H1 (cell line): ENCODE data around the gene SCAF1. TPM values are rescaled to one million over a fixed set of nuclear protein-coding genes. Genes with fewer than 3 reads are reported as not detected.

Experiments
- CTCF ChIA-PET: fragments of 300-600 bp; sonication (Branson Sonifier 250); formaldehyde crosslinking; loops from one replicate; lab custom pipeline; 2021; ENCODE audit not compliant: partially characterized antibody; lab: Charles Lee
- POLR2A ChIA-PET: fragments of 300-600 bp; sonication (Branson Sonifier 250); formaldehyde crosslinking; loops from one replicate; lab custom pipeline; 2021; ENCODE audit warnings: inconsistent platforms; ENCODE audit not compliant: partially characterized antibody; lab: Charles Lee
- DNase-seq, 2 experiments: peaks; one replicate each; pipeline versions ENCODE4 v3.0.0 to v3.0.0-alpha.2; 2010 to 2022; ENCODE audit warnings: low spot score in 2 of 2, low read depth in 1 of 2, mixed read lengths in 1 of 2
- FAIRE-seq: peaks from 2 replicates; lab custom pipeline; 2011; peaks lifted over from hg19 to GRCh38; lab: Jason Lieb, UNC
- H2AFZ ChIP-seq: 2 replicates; pipeline ENCODE4 v1.8.1; 2012; ENCODE audit warnings: low read length, inconsistent platforms
- H2AK5ac ChIP-seq: 2 replicates; pipeline ENCODE4 v1.6.1; 2013; ENCODE audit warnings: low read depth, low read length
- H2BK120ac ChIP-seq: replicated peaks from 2 replicates; pipeline ENCODE3; 2013; ENCODE audit warnings: low read depth, low read length, inconsistent platforms
- H2BK12ac ChIP-seq: 2 replicates; pipeline ENCODE4 v1.6.1; 2013; ENCODE audit warnings: low read depth, low read length
- H2BK15ac ChIP-seq: 2 replicates; pipeline ENCODE4 v1.6.1; 2013; ENCODE audit warnings: low read length
- H2BK20ac ChIP-seq: 2 replicates; pipeline ENCODE4 v1.6.1; 2013; ENCODE audit warnings: low read length
- H2BK5ac ChIP-seq: 2 replicates; pipeline ENCODE4 v1.6.1; 2013; ENCODE audit warnings: low read depth, low read length
- H3K14ac ChIP-seq: 2 replicates; pipeline ENCODE4 v1.6.1; 2013; ENCODE audit warnings: inconsistent platforms; ENCODE audit not compliant: insufficient read length
- H3K18ac ChIP-seq: 2 replicates; pipeline ENCODE4 v1.6.1; 2013; ENCODE audit warnings: low read length; ENCODE audit errors: extremely low read depth
- H3K23ac ChIP-seq: 2 replicates; pipeline ENCODE4 v1.6.1; 2013; ENCODE audit warnings: inconsistent platforms; ENCODE audit not compliant: insufficient read length
- H3K23me2 ChIP-seq: 2 replicates; pipeline ENCODE4 v1.6.1; 2013; ENCODE audit warnings: low read depth, low read length
- H3K27ac ChIP-seq: 2 replicates; pipeline ENCODE4 v1.6.1; 2011; ENCODE audit warnings: low read depth, low read length, inconsistent platforms
- H3K27me3 ChIP-seq, 4 experiments: replicated peaks in 1 of 4; 1 replicate in 1 of 4; 2 replicates in 3 of 4; pipeline versions ENCODE4 v1.6.1 to v1.8.1; 2011 to 2013; ENCODE audit warnings: low read length in 3 of 4, mild to moderate bottlenecking in 3 of 4, inconsistent platforms in 2 of 4, mixed read lengths in 2 of 4, moderate library complexity in 1 of 4; ENCODE audit not compliant: control insufficient read depth in 3 of 4, insufficient read depth in 3 of 4; ENCODE audit errors: extremely low read depth in 1 of 4
- H3K36me3 ChIP-seq, 4 experiments: 2 replicates each; pipeline versions ENCODE4 v1.6.1 to v1.8.1; 2011 to 2013; ENCODE audit warnings: mild to moderate bottlenecking in 4 of 4, low read length in 3 of 4, moderate library complexity in 2 of 4, control low read depth in 1 of 4, inconsistent platforms in 1 of 4; ENCODE audit not compliant: insufficient read depth in 4 of 4, control insufficient read depth in 2 of 4
- H3K4ac ChIP-seq: replicated peaks from 2 replicates; pipeline ENCODE3; 2013; ENCODE audit warnings: low read length, low read depth, mixed read lengths, inconsistent platforms; ENCODE audit not compliant: insufficient read length
- H3K4me1 ChIP-seq, 4 experiments: replicated peaks in 1 of 4; 1 replicate in 1 of 4; 2 replicates in 3 of 4; pipeline versions ENCODE4 v1.6.1 to v1.8.1; 2011 to 2013; ENCODE audit warnings: low read length in 3 of 4, inconsistent platforms in 2 of 4, mixed read lengths in 1 of 4; ENCODE audit not compliant: insufficient read depth in 4 of 4, control insufficient read depth in 3 of 4
- H3K4me2 ChIP-seq, 2 experiments: 2 replicates each; pipeline versions ENCODE4 v1.6.1 to v1.8.1; 2011 to 2013; ENCODE audit warnings: low read depth in 2 of 2, low read length in 2 of 2, control low read depth in 1 of 2, inconsistent platforms in 1 of 2, mild to moderate bottlenecking in 1 of 2; ENCODE audit not compliant: insufficient read depth in 1 of 2
- H3K4me3 ChIP-seq, 4 experiments: fragments of 200-600, 300-600 bp in 1 of 4; sonication (generic), shearing (Covaris generic), sonication (Bioruptor Twin) in 1 of 4; 2 replicates each; pipeline versions ENCODE4 v1.5.1 to v1.8.1; 2011 to 2016; ENCODE audit warnings: low read length in 4 of 4, low read depth in 3 of 4, control low read depth in 2 of 4, inconsistent platforms in 2 of 4, mild to moderate bottlenecking in 2 of 4, mixed read lengths in 1 of 4, moderate library complexity in 1 of 4; ENCODE audit not compliant: insufficient read depth in 2 of 4; ENCODE audit errors: extremely low read depth in 1 of 4
- H3K56ac ChIP-seq: replicated peaks from 2 replicates; pipeline ENCODE3; 2013; ENCODE audit warnings: low read depth, mild to moderate bottlenecking, mixed read lengths, low read length, inconsistent platforms; ENCODE audit not compliant: insufficient read length
- H3K79me1 ChIP-seq: 2 replicates; pipeline ENCODE4 v1.6.1; 2013; ENCODE audit warnings: low read depth, low read length, control low read depth
- H3K79me2 ChIP-seq, 2 experiments: 2 replicates each; pipeline versions ENCODE4 v1.6.1 to v1.8.1; 2012 to 2013; ENCODE audit warnings: low read length in 2 of 2, mild to moderate bottlenecking in 2 of 2, inconsistent platforms in 1 of 2; ENCODE audit not compliant: insufficient read depth in 2 of 2, control insufficient read depth in 1 of 2
- H3K9ac ChIP-seq, 4 experiments: replicated peaks in 1 of 4; 1 replicate in 1 of 4; 2 replicates in 3 of 4; pipeline versions ENCODE4 v1.6.1 to v1.8.1; 2011 to 2013; ENCODE audit warnings: low read depth in 3 of 4, low read length in 3 of 4, control low read depth in 2 of 4, mild to moderate bottlenecking in 2 of 4, moderate library complexity in 2 of 4, inconsistent platforms in 1 of 4; ENCODE audit errors: extremely low read depth in 1 of 4
- H3K9me3 ChIP-seq, 2 experiments: 2 replicates each; pipeline versions ENCODE4 v1.6.1 to v1.8.1; 2012 to 2013; ENCODE audit warnings: mild to moderate bottlenecking in 2 of 2, moderate library complexity in 2 of 2, control low read depth in 1 of 2, inconsistent platforms in 1 of 2, low read depth in 1 of 2, low read length in 1 of 2, mixed read lengths in 1 of 2; ENCODE audit not compliant: insufficient read depth in 2 of 2
- H4K20me1 ChIP-seq, 2 experiments: replicated peaks in 1 of 2; 2 replicates each; pipeline versions ENCODE3 to v1.8.1; 2011 to 2013; ENCODE audit warnings: inconsistent platforms in 2 of 2, low read length in 2 of 2, mild to moderate bottlenecking in 1 of 2; ENCODE audit not compliant: insufficient read depth in 2 of 2, control insufficient read depth in 1 of 2
- H4K5ac ChIP-seq: 2 replicates; pipeline ENCODE4 v1.6.1; 2013; ENCODE audit warnings: low read length, low read depth, mixed read lengths, inconsistent platforms; ENCODE audit not compliant: insufficient read length
- H4K8ac ChIP-seq: 2 replicates; pipeline ENCODE4 v1.8.0; 2013; ENCODE audit warnings: mild to moderate bottlenecking, moderate library complexity, low read length, inconsistent platforms; ENCODE audit not compliant: insufficient read depth; ENCODE audit errors: extremely low read depth
- H4K91ac ChIP-seq: replicated peaks from 2 replicates; pipeline ENCODE3; 2013; ENCODE audit warnings: low read length, mixed read lengths, inconsistent platforms; ENCODE audit not compliant: insufficient read length
- CREB1 ChIP-seq: IDR thresholded peaks from 2 replicates; pipeline ENCODE4 v1.6.1; 2012; ENCODE audit warnings: inconsistent platforms
- FOSL1 ChIP-seq: IDR thresholded peaks from 2 replicates; pipeline ENCODE4 v1.6.1; 2011; ENCODE audit warnings: mild to moderate bottlenecking, low read depth, low read length, moderate library complexity; ENCODE audit not compliant: insufficient read depth
- POLR2AphosphoS5 ChIP-seq: IDR thresholded peaks from 2 replicates; pipeline ENCODE4 v1.6.1; 2011; ENCODE audit warnings: low read depth, low read length
- WGBS, 2 experiments: shearing (Covaris generic) in 1 of 2; methylation state at CpG; one replicate each; pipeline versions ENCODE4 v1.1.6 to v1.1.7; 2013 to 2015; ENCODE audit warnings: low lambda C conversion rate in 2 of 2, mixed read lengths in 2 of 2, inconsistent platforms in 1 of 2, low coverage in 1 of 2, missing lambda C conversion rate in 1 of 2; ENCODE audit not compliant: insufficient replicate concordance in 2 of 2, insufficient coverage in 1 of 2, insufficient read length in 1 of 2; ENCODE audit errors: extremely low coverage in 1 of 2, missing lambda C conversion rate in 1 of 2; 5-methylcytosine and 5-hydroxymethylcytosine counted together
- polyA plus RNA-seq, 7 experiments: library from polyadenylated mRNA; depleted of rRNA in 3 of 7; stranded (reverse) in 5 of 7; unstranded in 2 of 7; fragments of >200 nt in 5 of 7; fragments of 200-250 nt in 2 of 7; gene quantifications; 1 replicate in 5 of 7; 2 replicates in 1 of 7; 4 replicates in 1 of 7; pipeline versions ENCODE4 v1.2.1 to v1.2.3, GENCODE V29; 2011 to 2013; ENCODE audit warnings: missing spikeins in 2 of 7, mixed read lengths in 2 of 7
- total RNA-seq: library from RNA; stranded (reverse); fragmentation: NEBNext Ultra II Directional; extraction: Animal tissue kit (Norgen Biotek cat#: 25700); gene quantifications from 2 replicates; pipeline ENCODE4 v1.2.1, GENCODE V29; 2021

Gene SCAF1
- total and polyA plus RNA-seq, 2 of the 8 experiments (the other 6 are each of a cell fraction or from before 2014, with no cell fraction given) = 9.7 to 81.7 TPM

GRCh38 chr19:49656456-49657109 is 14.6 kb downstream of the SCAF1 start:
- POLR2A ChIA-PET = interaction anchor here (0.7 to 18.0 kb wide), 10 partner anchors 8 to 76 kb away, joined by 3 to 275 read pairs (median 6); partner anchors contain the start of genes BCL2L12, IRF3, NOSIP and PRMT1

More at GRCh38 chr19:49656456-49657109, 14.6 kb downstream of the SCAF1 start:
- DNase-seq (no peak), FAIRE-seq (no peak)
- H2AFZ ChIP-seq = no peak overlapping the region
- no peak overlapping the region for H3K27ac ChIP-seq
- H3K14ac ChIP-seq = no peak overlapping the region
- H3K4me3 ChIP-seq = no peak overlapping the region
- no peak overlapping the region for H3K23ac ChIP-seq
- H2AK5ac ChIP-seq = no peak overlapping the region
- peak overlapping the region in 1 of 4 experiments; percentile 27; a peak in 1 of 7 replicates for H3K9ac ChIP-seq
- H3K18ac ChIP-seq = no peak overlapping the region; the same call in 1 of the 2 replicates
- no peaks in the 10 kb centered on the region for H3K79me2 ChIP-seq
- no peak overlapping the region for H4K5ac ChIP-seq
- no peak overlapping the region for H3K4ac ChIP-seq
- no peaks in the 10 kb centered on the region; the same call in 1 of the 2 replicates for H3K23me2 ChIP-seq
- H3K36me3 ChIP-seq = peaks cover 20 to 79% (median 59%) of the 10 kb centered on the region in 4 experiments; a peak in 7 of 8 replicates
- H3K56ac ChIP-seq = no peak overlapping the region
- 0 out of 2 replicates have a peak overlapping the region, but pooled peaks have one; percentile 33 for H2BK12ac ChIP-seq
- no peak overlapping the region for H2BK15ac ChIP-seq
- H4K8ac ChIP-seq = no peak overlapping the region
- peak overlapping the region; percentile 86 for H2BK5ac ChIP-seq
- CTCF ChIA-PET = interaction anchor here (0.6 to 3.8 kb wide), 8 partner anchors 12 to 28 kb away, joined by 3 to 39 read pairs (median 5); no protein-coding TSS in a partner anchor
- no peak overlapping the region for H4K91ac ChIP-seq
- H4K20me1 ChIP-seq = peaks cover 6 to 20% of the 10 kb centered on the region in 2 experiments
- no peak overlapping the region for H2BK120ac ChIP-seq
- no peak for TF ChIP-seq CREB1
- TF ChIP-seq POLR2AphosphoS5 = peak; percentile 35; the same call in 1 of the 2 replicates
- TF ChIP-seq FOSL1 = no peak
- 0 out of 2 replicates have a peak, but pooled peaks cover 5% of the 10 kb centered on the region for H3K79me1 ChIP-seq
- peak overlapping the region; percentile 23 to 25; a peak in 2 of 4 replicates for H3K4me2 ChIP-seq
- WGBS, 2 experiments = 89% methylated on average over 17 of the region's 17 CpGs; no CpG with 5 or more reads in 1 of the 2 experiments
- H3K9me3 ChIP-seq = peaks cover 9 to 11% of the 10 kb centered on the region in 2 experiments
- H3K27me3 ChIP-seq = no peaks in the 10 kb centered on the region
- H2BK20ac ChIP-seq = no peak overlapping the region
- H3K4me1 ChIP-seq = peaks cover 0 to 14% (median 5%) of the 10 kb centered on the region in 4 experiments; a peak in 4 of 7 replicates
